ENCODE data around the gene HINFP.

DNA sequence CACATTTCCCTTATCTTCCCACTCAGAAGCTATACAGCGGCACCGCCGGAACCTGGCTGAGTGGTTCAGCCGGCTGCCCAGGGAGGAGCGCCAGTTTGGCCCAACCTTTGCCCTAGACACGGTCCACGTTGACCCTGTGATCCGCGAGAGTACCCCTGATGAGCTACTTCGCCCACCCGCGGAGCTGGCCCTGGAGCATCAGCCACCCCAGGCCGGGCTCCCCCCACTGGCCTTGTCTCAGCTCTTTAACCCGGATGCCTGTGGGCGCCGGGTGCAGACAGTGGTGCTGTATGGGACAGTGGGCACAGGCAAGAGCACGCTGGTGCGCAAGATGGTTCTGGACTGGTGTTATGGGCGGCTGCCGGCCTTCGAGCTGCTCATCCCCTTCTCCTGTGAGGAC lies 52.1 kb downstream of the HINFP start:
- TF ChIP-seq RAD21 (IDR thresholded peaks at IDR 0.05; ENCODE audit: low read depth) (no peak), TAF1 (IDR thresholded peaks at IDR 0.05; ENCODE audit: low read depth) (no peak), CEBPB (IDR thresholded peaks at IDR 0.05) (no peak), ZBTB7A (IDR thresholded peaks at IDR 0.05; ENCODE audit: low read depth) (no peak), FOXM1 (IDR thresholded peaks at IDR 0.05; ENCODE audit: borderline replicate concordance, low read depth) (no peak), NFIC (IDR thresholded peaks at IDR 0.05) (no peak), REST (IDR thresholded peaks at IDR 0.05; ENCODE audit: low read depth) (no peak), USF1 (IDR thresholded peaks at IDR 0.05) (no peak), YY1 (IDR thresholded peaks at IDR 0.05; ENCODE audit: low read depth) (no peak), EP300 (IDR thresholded peaks at IDR 0.05; ENCODE audit: borderline replicate concordance) (no peak), TEAD4 (IDR thresholded peaks at IDR 0.05) (no peak), CREB1 (IDR thresholded peaks at IDR 0.05; ENCODE audit: low read depth) (no peak), MAX (IDR thresholded peaks at IDR 0.05) (no peak), EGR1 (IDR thresholded peaks at IDR 0.05) (no peak)
